IMR-90 (cell line): ENCODE measurements around the gene NPM1. TPM values are rescaled to one million over a fixed set of nuclear protein-coding genes. Genes with fewer than 3 reads are reported as not detected.

ENCODE experiments used
- ATAC-seq: fragments of 200-7000 bp; cut with Tn5 transposase; 2 replicates; pipeline ENCODE4 v1.9.1; 2020; ENCODE audit warnings: low read depth, mild to moderate bottlenecking, moderate library complexity
- BruUV-seq: library from RNA; stranded (reverse); fragments of 400-500 nt; replicated peaks from 2 replicates; lab custom pipeline; 2021; lab: Mats Ljungman, UMichigan
- CTCF ChIA-PET: fragments of 300-600 bp; formaldehyde crosslinking; extraction: SDS; loops from one replicate; lab custom pipeline; 2021; ENCODE audit warnings: antibody characterized with exemption; lab: Yijun Ruan, JAX
- POLR2A ChIA-PET: fragments of 300-600 bp; sonication (Branson Sonifier 250); formaldehyde crosslinking; loops from one replicate; lab custom pipeline; 2022; ENCODE audit warnings: antibody characterized with exemption; ENCODE audit not compliant: unreplicated experiment; lab: Charles Lee
- DNase-seq: peaks from one replicate; pipeline ENCODE4 v3.0.0; 2013
- H2AFZ ChIP-seq: replicated peaks from 2 replicates; pipeline ENCODE3; 2013; ENCODE audit warnings: low read length, mild to moderate bottlenecking; ENCODE audit not compliant: poor library complexity
- H2AK5ac ChIP-seq: 2 replicates; pipeline ENCODE4 v1.6.1; 2013; ENCODE audit warnings: low read depth, low read length, inconsistent platforms
- H2AK9ac ChIP-seq: replicated peaks from 2 replicates; pipeline ENCODE3; 2013; ENCODE audit warnings: mild to moderate bottlenecking, low read depth, low read length, moderate library complexity; ENCODE audit not compliant: poor library complexity
- H2BK120ac ChIP-seq: 2 replicates; pipeline ENCODE4 v1.6.1; 2013; ENCODE audit warnings: low read depth, low read length, inconsistent platforms
- H2BK15ac ChIP-seq: 3 replicates; pipeline ENCODE4 v1.6.1; 2013; ENCODE audit warnings: low read depth, low read length, inconsistent platforms
- H2BK20ac ChIP-seq: 2 replicates; pipeline ENCODE4 v1.6.1; 2013; ENCODE audit warnings: low read depth, mild to moderate bottlenecking, inconsistent platforms, low read length, moderate library complexity
- H2BK5ac ChIP-seq: 2 replicates; pipeline ENCODE4 v1.6.1; 2013; ENCODE audit warnings: mild to moderate bottlenecking, low read depth, low read length, inconsistent platforms; ENCODE audit not compliant: poor library complexity, severe bottlenecking
- H3K14ac ChIP-seq: replicated peaks from 2 replicates; pipeline ENCODE4 v1.6.1; 2013; ENCODE audit warnings: low read depth, low read length, inconsistent platforms
- H3K18ac ChIP-seq: 2 replicates; pipeline ENCODE4 v1.6.1; 2013; ENCODE audit warnings: low read depth, low read length, control low read depth
- H3K23ac ChIP-seq: 2 replicates; pipeline ENCODE4 v1.6.1; 2013; ENCODE audit warnings: low read depth, low read length, inconsistent platforms
- H3K27ac ChIP-seq: 2 replicates; pipeline ENCODE4 v1.5.1; 2013; ENCODE audit warnings: mild to moderate bottlenecking, control low read depth, low read length; ENCODE audit not compliant: insufficient read depth
- H3K27me3 ChIP-seq: 2 replicates; pipeline ENCODE4 v1.6.1; 2013; ENCODE audit warnings: low read length; ENCODE audit not compliant: control insufficient read depth, insufficient read depth
- H3K36me3 ChIP-seq: 2 replicates; pipeline ENCODE4 v1.6.1; 2013; ENCODE audit warnings: low read length, mixed read lengths; ENCODE audit not compliant: control insufficient read depth, insufficient read depth
- H3K4ac ChIP-seq: 2 replicates; pipeline ENCODE4 v1.6.1; 2013; ENCODE audit warnings: low read depth, low read length, inconsistent platforms
- H3K4me1 ChIP-seq: 2 replicates; pipeline ENCODE4 v1.6.1; 2013; ENCODE audit warnings: low read length, mixed read lengths; ENCODE audit not compliant: control insufficient read depth, insufficient read depth
- H3K4me2 ChIP-seq: 2 replicates; pipeline ENCODE4 v1.6.1; 2013; ENCODE audit warnings: low read depth, mild to moderate bottlenecking, control low read depth, low read length, moderate library complexity
- H3K4me3 ChIP-seq: 2 replicates; pipeline ENCODE4 v1.5.1; 2013; ENCODE audit warnings: low read depth, mild to moderate bottlenecking, control low read depth, low read length, moderate library complexity; ENCODE audit not compliant: insufficient read depth
- H3K56ac ChIP-seq: 2 replicates; pipeline ENCODE4 v1.6.1; 2013; ENCODE audit warnings: low read length, inconsistent platforms; ENCODE audit not compliant: insufficient read depth; ENCODE audit errors: extremely low read depth
- H3K79me1 ChIP-seq, 2 experiments: 2 replicates each; pipeline ENCODE4 v1.6.1; 2013; ENCODE audit warnings: low read length in 2 of 2, inconsistent platforms in 1 of 2, low read depth in 1 of 2
- H3K9ac ChIP-seq: 2 replicates; pipeline ENCODE4 v1.6.1; 2013; ENCODE audit warnings: low read depth, low read length, control low read depth
- H3K9me1 ChIP-seq: 2 replicates; pipeline ENCODE4 v1.6.1; 2013; ENCODE audit warnings: low read length, inconsistent platforms; ENCODE audit not compliant: insufficient read depth
- H3K9me3 ChIP-seq: 2 replicates; pipeline ENCODE4 v1.6.1; 2013; ENCODE audit warnings: low read length; ENCODE audit not compliant: control insufficient read depth, insufficient read depth
- H4K20me1 ChIP-seq: 2 replicates; pipeline ENCODE4 v1.6.1; 2013; ENCODE audit warnings: low read length, inconsistent platforms; ENCODE audit not compliant: insufficient read depth
- H4K5ac ChIP-seq: 2 replicates; pipeline ENCODE4 v1.6.1; 2013; ENCODE audit warnings: mild to moderate bottlenecking, low read depth, low read length, control low read depth
- H4K8ac ChIP-seq, 2 experiments: 2 replicates each; pipeline ENCODE4 v1.6.1; 2013; ENCODE audit warnings: low read depth in 2 of 2, low read length in 2 of 2, control low read depth in 1 of 2, inconsistent platforms in 1 of 2
- H4K91ac ChIP-seq: 2 replicates; pipeline ENCODE4 v1.6.1; 2013; ENCODE audit warnings: low read depth, low read length, inconsistent platforms; ENCODE audit not compliant: insufficient read depth
- BHLHE40 ChIP-seq: fragments of 150-350 bp; IDR thresholded peaks from 2 replicates; pipeline ENCODE4 v1.6.1; 2016; ENCODE audit warnings: mild to moderate bottlenecking, low read depth, low read length
- CEBPB ChIP-seq: IDR thresholded peaks from 2 replicates; pipeline ENCODE4 v1.6.1; 2012; ENCODE audit warnings: low read depth, low read length, improper control_type of control experiment
- CTCF ChIP-seq: conservative IDR thresholded peaks from 2 replicates; pipeline ENCODE4 v1.5.1; 2012; ENCODE audit warnings: mild to moderate bottlenecking, low read depth, low read length, improper control_type of control experiment
- ELK1 ChIP-seq: fragments of 150-350 bp; IDR thresholded peaks from 2 replicates; pipeline ENCODE4 v1.6.1; 2016; ENCODE audit warnings: low read depth, mild to moderate bottlenecking, low read length, moderate library complexity, borderline replicate concordance
- FOS ChIP-seq: fragments of 150-350 bp; IDR thresholded peaks from 2 replicates; pipeline ENCODE4 v1.6.1; 2016; ENCODE audit warnings: low read depth, low read length
- MAFK ChIP-seq: IDR thresholded peaks from 2 replicates; pipeline ENCODE4 v1.6.1; 2012; ENCODE audit warnings: low read depth, low read length, improper control_type of control experiment
- MAZ ChIP-seq: IDR thresholded peaks from 2 replicates; pipeline ENCODE4 v1.6.1; 2012; ENCODE audit warnings: low read depth, mild to moderate bottlenecking, low read length, improper control_type of control experiment, moderate library complexity, borderline replicate concordance
- MXI1 ChIP-seq: IDR thresholded peaks from 2 replicates; pipeline ENCODE4 v1.6.1; 2012; ENCODE audit warnings: low read depth, mild to moderate bottlenecking, low read length, moderate library complexity, borderline replicate concordance
- NFE2L2 ChIP-seq: fragments of 150-350 bp; IDR thresholded peaks from 2 replicates; pipeline ENCODE4 v1.6.1; 2016; ENCODE audit warnings: low read depth, mild to moderate bottlenecking, low read length
- POLR2A ChIP-seq: IDR thresholded peaks from 2 replicates; pipeline ENCODE4 v1.6.1; 2012; ENCODE audit warnings: mild to moderate bottlenecking, low read depth, low read length
- RAD21 ChIP-seq: IDR thresholded peaks from 2 replicates; pipeline ENCODE4 v1.6.1; 2012; ENCODE audit warnings: low read length, improper control_type of control experiment
- RFX5 ChIP-seq: IDR thresholded peaks from 2 replicates; pipeline ENCODE4 v1.8.0; 2012; ENCODE audit warnings: low read depth, mild to moderate bottlenecking, low read length, moderate library complexity
- SMC3 ChIP-seq: fragments of 150-350 bp; IDR thresholded peaks from 2 replicates; pipeline ENCODE4 v1.6.1; 2016; ENCODE audit warnings: low read depth, mild to moderate bottlenecking, antibody characterized with exemption, low read length, moderate library complexity
- USF2 ChIP-seq: fragments of 150-350 bp; IDR thresholded peaks from 2 replicates; pipeline ENCODE4 v1.6.1; 2017; ENCODE audit warnings: mild to moderate bottlenecking, antibody characterized with exemption, low read length, low read depth
- WGBS, 2 experiments: methylation state at CpG; one replicate each; pipeline versions ENCODE4 v1.1.5 to v1.1.7; 2013; ENCODE audit warnings: missing lambda C conversion rate in 2 of 2; ENCODE audit not compliant: insufficient read length in 1 of 2; ENCODE audit errors: extremely low coverage in 2 of 2; 5-methylcytosine and 5-hydroxymethylcytosine counted together
- dilution Hi-C: fragments of 300-500 bp; cut with HindIII; formaldehyde crosslinking; loops from one replicate; pipeline ENCODE4 v1.14.3; 2018; ENCODE audit warnings: low sequenced_read_pairs; ENCODE audit not compliant: unreplicated experiment
- in situ Hi-C: fragments of 300-500 bp; cut with MboI; formaldehyde crosslinking; loops from 3 replicates; pipeline ENCODE4 v1.14.3; 2019; ENCODE audit warnings: low sequenced_read_pairs, inconsistent platforms, mixed read lengths
- intact Hi-C: fragments of 100-400 bp; cut with micrococcal nuclease; formaldehyde crosslinking; loops from 2 replicates; pipeline ENCODE4 v1.10.0; 2022
- polyA plus RNA-seq, 3 experiments: library from polyadenylated mRNA; depleted of rRNA; stranded (reverse); fragments of >200 nt; gene quantifications; 2 replicates each; pipeline ENCODE4 v1.2.3, GENCODE V29; 2012; ENCODE audit warnings: low replicate concordance in 1 of 3
- total RNA-seq: library from RNA; depleted of rRNA; stranded (reverse); fragments of >200 nt; gene quantifications from 2 replicates; pipeline ENCODE4 v1.2.3, GENCODE V29; 2012

The NPM1 gene
- total and polyA plus RNA-seq, 2 of the 4 experiments (the other 2 are of a cell fraction): 856 to 929 TPM

GRCh38 chr5:171363846-171364245 lies 23.8 kb upstream of the NPM1 start:
- ATAC-seq (no peak), DNase-seq (no peak)
- Histone ChIP-seq H3K36me3 (no peaks in the 10 kb centered on the region), H2AK9ac (no peak overlapping the region), H2AFZ (no peak overlapping the region), H4K20me1 (no peaks in the 10 kb centered on the region), H3K9ac (no peak overlapping the region), H3K79me1 (no peaks in the 10 kb centered on the region), H4K5ac (no peak overlapping the region), H3K18ac (no peak overlapping the region), H3K4ac (no peak overlapping the region), H4K8ac (no peak overlapping the region), H3K4me2 (no peak overlapping the region), H3K4me3 (no peak overlapping the region), H2BK120ac (no peak overlapping the region), H3K23ac (no peak overlapping the region), H4K91ac (no peak overlapping the region), H2AK5ac (no peak overlapping the region), H3K4me1 (no peaks in the 10 kb centered on the region), H2BK20ac (no peak overlapping the region), H3K27ac (no peak overlapping the region), H3K56ac (no peak overlapping the region), H3K27me3 (peaks cover 4% of the 10 kb centered on the region), H3K9me3 (no peaks in the 10 kb centered on the region), H2BK15ac (no peak overlapping the region), H3K9me1 (no peaks in the 10 kb centered on the region), H2BK5ac (no peak overlapping the region), H3K14ac (no peak overlapping the region)
- in situ Hi-C loops (no loop called here), intact Hi-C loops (no loop called here), dilution Hi-C loops (no loop called here)
- CTCF ChIA-PET: no interaction called here
- TF ChIP-seq RFX5: no peak
- TF ChIP-seq POLR2A: no peak
- no peak for TF ChIP-seq SMC3
- TF ChIP-seq MAZ: no peak
- no peak for TF ChIP-seq BHLHE40
- no peak for TF ChIP-seq CEBPB
- TF ChIP-seq ELK1: no peak
- TF ChIP-seq MAFK: no peak
- no peak for TF ChIP-seq CTCF
- no peak for TF ChIP-seq FOS
- no peak for TF ChIP-seq RAD21
- no peak for TF ChIP-seq NFE2L2
- no peak for TF ChIP-seq USF2
- no peak for TF ChIP-seq MXI1
- POLR2A ChIA-PET: no interaction called here
- no TSS peak for BruUV-seq
- WGBS, 2 experiments: no CpG with 5 or more reads among the region's 3 CpGs
